HG02840 (cell line): Measurements from ENCODE around the gene ALAD.

Experiments used
- ATAC-seq: cut with Tn5 transposase; IDR thresholded peaks from one replicate; pipeline ENCODE4 v1.9.1; 2021; ENCODE audit warnings: mild to moderate bottlenecking, moderate library complexity, moderate number of reproducible peaks; ENCODE audit not compliant: unreplicated experiment, low FRiP score

ALAD gene

GRCh38 chr9:113350937-113351336 lies 50.1 kb downstream of the ALAD start:
- no peak for ATAC-seq

GRCh38 chr9:113350107-113350661 lies 50.9 kb downstream of the ALAD start:
- ATAC-seq: no peak

GRCh38 chr9:113349445-113350094 lies 51.5 kb downstream of the ALAD start, which contains the start of gene BSPRY:
BSPRY (plus strand) TSS chr9:113349541; CDS start chr9:113349580, 39 bp downstream.
- ATAC-seq: no peak

GRCh38 chr9:113349066-113349444 lies 52.0 kb downstream of the ALAD start:
- ATAC-seq: no peak

- ATAC-seq: no peak
Observed at GRCh38 chr9:113348437-113348836, 52.6 kb downstream of the ALAD start.

GRCh38 chr9:113345671-113346070 lies 55.4 kb downstream of the ALAD start:
- ATAC-seq: no peak

- no peak for ATAC-seq
Observed at GRCh38 chr9:113345190-113345589, 55.9 kb downstream of the ALAD start.

GRCh38 chr9:113343732-113344231 lies 57.3 kb downstream of the ALAD start:
- ATAC-seq: no peak

GRCh38 chr9:113341712-113342410 lies 59.2 kb downstream of the ALAD start:
- ATAC-seq: no peak

- peak; percentile 96 for ATAC-seq
Observed at GRCh38 chr9:113340011-113340699, 60.9 kb downstream of the ALAD start, which contains the start of gene WDR31. WDR31 (minus strand) TSS chr9:113340275; CDS start chr9:113332022, 8,253 bp downstream.

GRCh38 chr9:113337714-113338113 lies 63.4 kb downstream of the ALAD start:
- ATAC-seq: no peak
